T-cell (primary cell): ENCODE measurements around the gene HOXB7. TPM values are rescaled to one million over a fixed set of nuclear protein-coding genes. Genes with fewer than 3 reads are reported as not detected.

ENCODE experiments used
- ATAC-seq, 4 experiments: fragments of 200-7000 bp in 3 of 4; fragments of 150-1000 bp in 1 of 4; cut with Tn5 transposase; replicated peaks in 1 of 4; 1 replicate in 3 of 4; 2 replicates in 1 of 4; pipeline ENCODE4 v1.10.0; 2021; ENCODE audit warnings: moderate library complexity in 3 of 4, mild to moderate bottlenecking in 2 of 4, moderate number of reproducible peaks in 1 of 4
- CTCF ChIA-PET, 2 donors: fragments of 300-600 bp; sonication (Branson Sonifier 250); formaldehyde crosslinking; loops; one replicate each; lab custom pipeline; 2022; ENCODE audit warnings: antibody characterized with exemption in 2 of 2; lab: Charles Lee
- POLR2A ChIA-PET, 2 donors: fragments of 300-600 bp; sonication (Branson Sonifier 250); formaldehyde crosslinking; loops; one replicate each; lab custom pipeline; 2022; ENCODE audit warnings: antibody characterized with exemption in 2 of 2; lab: Charles Lee
- DNase-seq, 35 experiments: peaks; one replicate each; pipeline versions ENCODE4 v3.0.0 to v3.0.0-alpha.2; 2013 to 2023
- H3K27ac ChIP-seq: one replicate; pipeline ENCODE4 v1.5.1; 2013; ENCODE audit warnings: low read length
- H3K27me3 ChIP-seq, 2 experiments: replicated peaks in 1 of 2; 1 replicate in 1 of 2; 2 replicates in 1 of 2; pipeline versions ENCODE4 v1.6.1 to v1.7.0; 2013; ENCODE audit warnings: low read length in 1 of 2, mixed read lengths in 1 of 2; ENCODE audit not compliant: control insufficient read depth in 2 of 2, insufficient read depth in 2 of 2; ENCODE audit errors: extremely low read depth in 1 of 2
- H3K36me3 ChIP-seq, 2 donors: 1 replicate in 1 of 2; 2 replicates in 1 of 2; pipeline versions ENCODE4 v1.6.1 to v1.7.0; 2013; ENCODE audit warnings: low read length in 1 of 2; ENCODE audit not compliant: control insufficient read depth in 2 of 2, insufficient read depth in 1 of 2; ENCODE audit errors: extremely low read depth in 1 of 2
- H3K4me1 ChIP-seq, 2 experiments: 1 replicate in 1 of 2; 2 replicates in 1 of 2; pipeline versions ENCODE4 v1.6.1 to v1.7.0; 2013; ENCODE audit warnings: low read length in 2 of 2, mixed read lengths in 1 of 2; ENCODE audit not compliant: insufficient read depth in 2 of 2, control insufficient read depth in 1 of 2; ENCODE audit errors: extremely low read depth in 1 of 2
- H3K4me3 ChIP-seq, 2 donors: 1 replicate in 1 of 2; 2 replicates in 1 of 2; pipeline versions ENCODE4 v1.5.1 to v1.7.0; 2013; ENCODE audit warnings: mild to moderate bottlenecking in 2 of 2, low read length in 1 of 2, moderate library complexity in 1 of 2; ENCODE audit not compliant: control insufficient read depth in 1 of 2; ENCODE audit errors: extremely low read depth in 1 of 2
- H3K9me3 ChIP-seq: 2 replicates; pipeline ENCODE4 v1.7.0; 2013
- H3K27ac Mint-ChIP-seq, 2 donors: one replicate each; pipeline ENCODE4 v1.8.0; 2020 to 2021; ENCODE audit warnings: mild to moderate bottlenecking in 2 of 2, mixed read lengths in 2 of 2
- H3K27me3 Mint-ChIP-seq, 2 donors: one replicate each; pipeline ENCODE4 v1.8.0; 2021 to 2022; ENCODE audit warnings: mixed read lengths in 2 of 2
- H3K36me3 Mint-ChIP-seq: one replicate; pipeline ENCODE4 v1.8.0; 2021; ENCODE audit warnings: mixed read lengths
- H3K4me1 Mint-ChIP-seq, 3 donors: one replicate each; pipeline ENCODE4 v1.8.0; 2020 to 2022; ENCODE audit warnings: mixed read lengths in 3 of 3, mild to moderate bottlenecking in 1 of 3
- H3K4me3 Mint-ChIP-seq, 3 donors: one replicate each; pipeline ENCODE4 v1.8.0; 2020 to 2022; ENCODE audit warnings: mild to moderate bottlenecking in 3 of 3, mixed read lengths in 3 of 3, moderate library complexity in 3 of 3
- H3K9me3 Mint-ChIP-seq, 3 donors: one replicate each; pipeline ENCODE4 v1.8.0; 2020 to 2022; ENCODE audit warnings: mixed read lengths in 3 of 3
- WGBS: methylation state at CpG from one replicate; pipeline ENCODE4 v1.1.5; 2013; ENCODE audit warnings: missing lambda C conversion rate; ENCODE audit not compliant: insufficient coverage; 5-methylcytosine and 5-hydroxymethylcytosine counted together
- total RNA-seq, 35 experiments: library from RNA in 6 of 35; stranded (reverse) in 6 of 35; fragments of 120-200 nt in 1 of 35; gene quantifications; one replicate each; pipeline versions ENCODE4 v1.2.1 to v1.2.4 and lab custom pipeline; 2013 to 2026

Gene HOXB7
- total RNA-seq: under 1 TPM in 3 of 5 donors, not detected in 2; 0.47 to 0.66 (median 0.60) TPM
- 0.55 TPM for total RNA-seq (2013)
- 0 to 1.1 (median 0.18) reads per million in 29 experiments for total RNA-seq (lab: John Stamatoyannopoulos, UW)

- no peaks in the 10 kb centered on the region for H3K36me3 Mint-ChIP-seq
- peak within 1 kb of the TSS; percentile 87 to 93 (median 92) for H3K4me3 Mint-ChIP-seq
- CTCF ChIA-PET: interaction anchor here in 1 of 2 donors (0.6 kb wide), 2 partner anchors 9 to 731 kb away, joined by 3 read pairs; no protein-coding TSS in a partner anchor
- ATAC-seq: peak; percentile 28 to 43 (median 36)
- POLR2A ChIA-PET: no interaction called here
- under 1% methylated on average over 55 of the region's 79 CpGs for WGBS
- H3K27me3 Mint-ChIP-seq: peaks cover 66 to 77% of the 10 kb centered on the region in 2 donors
- peaks cover 32 to 45% (median 40%) of the 10 kb centered on the region in 3 donors for H3K4me1 Mint-ChIP-seq
- Histone ChIP-seq H3K9me3 (no peaks in the 10 kb centered on the region), H3K27me3 (peaks cover 29 to 89% of the 10 kb centered on the region in 2 experiments), H3K4me3 (peak within 1 kb of the TSS; percentile 81 to 89), H3K27ac (no peak within 1 kb of the TSS), H3K36me3 (no peaks in the 10 kb centered on the region), H3K4me1 (peaks cover 20 to 60% of the 10 kb centered on the region in 2 experiments)
- peak in 18 of 35 experiments; percentile 33 to 70 (median 48) for DNase-seq
- H3K9me3 Mint-ChIP-seq: no peaks in the 10 kb centered on the region
- H3K27ac Mint-ChIP-seq: peak within 1 kb of the TSS; percentile 52 to 59
These were observed at the start of gene HOXB7 for GRCh38 chr17:48610282-48611211. Gene HOXB7 (minus strand): TSS chr17:48611017. CDS start chr17:48610918, 99 bp downstream.

- Histone ChIP-seq H3K27ac (no peak overlapping the region), H3K4me1 (peaks cover 0 to 6% of the 10 kb centered on the region in 2 experiments), H3K27me3 (peaks cover 0 to 3% of the 10 kb centered on the region in 2 experiments), H3K9me3 (no peaks in the 10 kb centered on the region), H3K36me3 (no peaks in the 10 kb centered on the region), H3K4me3 (no peak overlapping the region)
- Mint-ChIP-seq H3K9me3 (no peaks in the 10 kb centered on the region), H3K27ac (no peak overlapping the region), H3K4me1 (peaks cover 0 to 9% (median 7%) of the 10 kb centered on the region in 3 donors), H3K4me3 (no peak overlapping the region), H3K36me3 (no peaks in the 10 kb centered on the region), H3K27me3 (peaks cover 3 to 4% of the 10 kb centered on the region in 2 donors)
- DNase-seq (no peak), ATAC-seq (no peak)
- ChIA-PET POLR2A (interaction anchor here in 1 of 2 donors (0.5 kb wide), 1 partner anchor 19 kb away, joined by 5 read pairs; no protein-coding TSS in a partner anchor), CTCF (interaction anchor here in 1 of 2 donors (1.3 kb wide), 1 partner anchor 15 kb away, joined by 3 read pairs; no protein-coding TSS in a partner anchor)
These were observed 45.1 kb upstream of the HOXB7 start for GRCh38 chr17:48655913-48656312.

- Mint-ChIP-seq H3K36me3 (no peaks in the 10 kb centered on the region), H3K9me3 (no peaks in the 10 kb centered on the region), H3K4me1 (peaks cover 13 to 33% (median 27%) of the 10 kb centered on the region in 3 donors), H3K27me3 (peaks cover 32 to 36% of the 10 kb centered on the region in 2 donors), H3K27ac (no peak overlapping the region), H3K4me3 (no peak overlapping the region)
- DNase-seq (no peak), ATAC-seq (no peak)
- Histone ChIP-seq H3K27me3 (peaks cover 19 to 36% of the 10 kb centered on the region in 2 experiments), H3K9me3 (no peaks in the 10 kb centered on the region), H3K27ac (no peak overlapping the region), H3K4me1 (peaks cover 7 to 27% of the 10 kb centered on the region in 2 experiments), H3K4me3 (no peak overlapping the region), H3K36me3 (no peaks in the 10 kb centered on the region)
- ChIA-PET CTCF (no interaction called here), POLR2A (no interaction called here)
- no CpG with 5 or more reads among the region's 1 CpG for WGBS
These were observed 38.9 kb upstream of the HOXB7 start for GRCh38 chr17:48649741-48650140.

GRCh38 chr17:48647963-48648245 lies 37.1 kb upstream of the HOXB7 start:
- H3K9me3 Mint-ChIP-seq: no peaks in the 10 kb centered on the region
- H3K27me3 Mint-ChIP-seq: peaks cover 50% of the 10 kb centered on the region in 2 donors
- DNase-seq (no peak), ATAC-seq (no peak)
- ChIA-PET CTCF (interaction anchor here in 1 of 2 donors (0.6 kb wide), 1 partner anchor 29 kb away, joined by 4 read pairs; no protein-coding TSS in a partner anchor), POLR2A (interaction anchor here in 1 of 2 donors (0.6 kb wide), 1 partner anchor 383 kb away, joined by 4 read pairs; no protein-coding TSS in a partner anchor)
- no peak overlapping the region for H3K27ac ChIP-seq
- peak overlapping the region; percentile 80 to 83 (median 83) for H3K4me3 Mint-ChIP-seq
- WGBS: no CpG with 5 or more reads among the region's 1 CpG
- no peak overlapping the region for H3K4me3 ChIP-seq
- H3K27me3 ChIP-seq: peaks cover 27 to 53% of the 10 kb centered on the region in 2 experiments
- no peaks in the 10 kb centered on the region for H3K36me3 ChIP-seq
- no peaks in the 10 kb centered on the region for H3K36me3 Mint-ChIP-seq
- peaks cover 13 to 33% (median 27%) of the 10 kb centered on the region in 3 donors for H3K4me1 Mint-ChIP-seq
- H3K4me1 ChIP-seq: peaks cover 7 to 27% of the 10 kb centered on the region in 2 experiments
- no peaks in the 10 kb centered on the region for H3K9me3 ChIP-seq
- no peak overlapping the region for H3K27ac Mint-ChIP-seq

- Mint-ChIP-seq H3K36me3 (no peaks in the 10 kb centered on the region), H3K9me3 (no peaks in the 10 kb centered on the region), H3K4me3 (peak overlapping the region; percentile 80 to 83 (median 83)), H3K27ac (no peak overlapping the region), H3K4me1 (peaks cover 16 to 31% (median 27%) of the 10 kb centered on the region in 3 donors), H3K27me3 (peaks cover 56% of the 10 kb centered on the region in 2 donors)
- H3K4me3 ChIP-seq: peak overlapping the region; percentile 56
- ChIA-PET POLR2A (interaction anchor here (0.6 kb wide), 2 partner anchors 297 to 384 kb away, joined by 3 to 4 read pairs; no protein-coding TSS in a partner anchor), CTCF (interaction anchor here in 1 of 2 donors (0.6 kb wide), 1 partner anchor 28 kb away, joined by 4 read pairs; no protein-coding TSS in a partner anchor)
- H3K36me3 ChIP-seq: no peaks in the 10 kb centered on the region
- H3K27ac ChIP-seq: no peak overlapping the region
- peaks cover 27 to 58% of the 10 kb centered on the region in 2 experiments for H3K27me3 ChIP-seq
- ATAC-seq: peak; percentile 12 to 28 (median 25)
- no peaks in the 10 kb centered on the region for H3K9me3 ChIP-seq
- H3K4me1 ChIP-seq: peaks cover 7 to 31% of the 10 kb centered on the region in 2 experiments
- DNase-seq: peak in 1 of 35 experiments; percentile 33
- WGBS: 9% methylated on average over 17 of the region's 30 CpGs
These were observed 36.5 kb upstream of the HOXB7 start for GRCh38 chr17:48647103-48647962.
